ENCODE measurements around the gene NKD1.
A peak's percentile ranks its signal among the peaks of the same experiment; 100 is the strongest.

NKD1 gene

GRCh38 chr16:50695017-50696000, 147.1 kb downstream of the NKD1 start:
- DNase-seq (ENCODE audit: low read depth), result no peak
- H3K4me3 ChIP-seq (ENCODE audit: low read length), result no peak overlapping the region

GRCh38 chr16:50696126-50696525, 147.9 kb downstream of the NKD1 start:
- DNase-seq (ENCODE audit: low read depth), result no peak
- H3K4me3 ChIP-seq (ENCODE audit: low read length), result no peak overlapping the region
- TF ChIP-seq CTCF (IDR thresholded peaks at IDR 0.05; ENCODE audit: insufficient read depth, low read depth, low read length, missing control alignments), result no peak

More at GRCh38 chr16:50695017-50696000, 147.1 kb downstream of the NKD1 start:
- no peak for TF ChIP-seq CTCF (IDR thresholded peaks at IDR 0.05; ENCODE audit: insufficient read depth, low read depth, low read length, missing control alignments)

- TF ChIP-seq CTCF (IDR thresholded peaks at IDR 0.05; ENCODE audit: insufficient read depth, low read depth, low read length, missing control alignments), result no peak
- H3K4me3 ChIP-seq (ENCODE audit: low read length), result no peak overlapping the region
- DNase-seq (ENCODE audit: low read depth), result peak; percentile 98
Measured at GRCh38 chr16:50696575-50697420, 148.6 kb downstream of the NKD1 start.

GRCh38 chr16:50697421-50697715, 149.2 kb downstream of the NKD1 start:
- DNase-seq (ENCODE audit: low read depth), result no peak
- no peak overlapping the region for H3K4me3 ChIP-seq (ENCODE audit: low read length)
- TF ChIP-seq CTCF (IDR thresholded peaks at IDR 0.05; ENCODE audit: insufficient read depth, low read depth, low read length, missing control alignments), result no peak

- DNase-seq (ENCODE audit: low read depth), result peak; percentile 64
- no peak overlapping the region for H3K4me3 ChIP-seq (ENCODE audit: low read length)
- TF ChIP-seq CTCF (IDR thresholded peaks at IDR 0.05; ENCODE audit: insufficient read depth, low read depth, low read length, missing control alignments), result no peak
Measured at GRCh38 chr16:50697881-50698767, 149.9 kb downstream of the NKD1 start.

Data from epithelial cell of esophagus (primary cell).